SK-N-MC (cell line): ENCODE data around the gene PDE8A.

Experiments used
- EZH2 ChIP-seq: fragments of 200-600 bp; sonication (generic); IDR thresholded peaks from one replicate; pipeline ENCODE4 v1.6.1; 2017; ENCODE audit warnings: antibody characterized with exemption
- FOXP2 ChIP-seq: optimal IDR thresholded peaks from 2 replicates; pipeline ENCODE3; 2011; ENCODE audit warnings: mild to moderate bottlenecking, moderate library complexity; ENCODE audit not compliant: insufficient read depth; ENCODE audit errors: extremely low read length, control extremely low read depth
- POLR2AphosphoS5 ChIP-seq: IDR thresholded peaks from 2 replicates; pipeline ENCODE4 v1.6.1; 2012; ENCODE audit warnings: mild to moderate bottlenecking, low read depth, low read length, borderline replicate concordance

GRCh38 chr15:85044894-85045293, 63.2 kb downstream of the PDE8A start:
- no peak for TF ChIP-seq POLR2AphosphoS5
- no peak for TF ChIP-seq EZH2
- TF ChIP-seq FOXP2, result no peak
